ENCODE results near the gene SEMG1. TPM values are rescaled to one million over a fixed set of nuclear protein-coding genes. Genes with fewer than 3 reads are reported as not detected.

The SEMG1 gene
- total RNA-seq, 1 donor from 2014 or later, result not detected

DNA sequence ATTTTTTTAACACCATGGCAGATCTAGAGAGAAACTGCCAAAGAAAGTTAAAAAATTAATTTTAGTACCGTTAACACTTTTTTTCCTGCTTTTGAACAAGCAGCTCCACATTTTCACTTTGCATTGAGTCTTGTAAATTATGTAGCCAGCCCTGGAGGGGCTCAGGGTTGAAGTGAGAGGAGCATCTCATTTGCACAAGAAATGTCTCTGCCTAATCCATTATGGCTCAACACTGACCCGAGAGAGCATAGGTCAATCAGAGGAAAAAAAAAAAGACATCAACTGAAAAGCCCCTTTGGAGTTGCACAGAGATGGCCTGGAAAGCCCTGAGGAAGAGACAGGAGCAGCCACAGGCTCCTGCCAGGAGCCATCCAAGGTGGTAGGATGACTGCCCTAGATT, 51.8 kb downstream of the SEMG1 start:
- H3K4me3 ChIP-seq, result no peak overlapping the region
- no peaks in the 10 kb centered on the region for H3K27me3 ChIP-seq
- peaks cover 6% of the 10 kb centered on the region for H3K27me3 Mint-ChIP-seq (ENCODE audit: insufficient read depth, low read depth)
- no peaks in the 10 kb centered on the region for H4K20me1 ChIP-seq (ENCODE audit: low read depth)
- H3K9ac ChIP-seq, result no peak overlapping the region
- peak; percentile 50 for DNase-seq (ENCODE audit: low spot score)
- H3K4me3 Mint-ChIP-seq, result no peak overlapping the region
- no peak overlapping the region for H3K27ac ChIP-seq
- H3K4me1 Mint-ChIP-seq, result peaks cover 38% of the 10 kb centered on the region
- H3K27ac Mint-ChIP-seq, result peak overlapping the region; percentile 81
- H3K4me1 ChIP-seq, result peaks cover 12% of the 10 kb centered on the region
- H3K9me3 ChIP-seq (ENCODE audit: low read depth), result no peaks in the 10 kb centered on the region
- peak overlapping the region; percentile 63 for H3K4me2 ChIP-seq
- no peak for TF ChIP-seq EZH2phosphoT487 (IDR thresholded peaks at IDR 0.05)
- TF ChIP-seq, protein P1, sequence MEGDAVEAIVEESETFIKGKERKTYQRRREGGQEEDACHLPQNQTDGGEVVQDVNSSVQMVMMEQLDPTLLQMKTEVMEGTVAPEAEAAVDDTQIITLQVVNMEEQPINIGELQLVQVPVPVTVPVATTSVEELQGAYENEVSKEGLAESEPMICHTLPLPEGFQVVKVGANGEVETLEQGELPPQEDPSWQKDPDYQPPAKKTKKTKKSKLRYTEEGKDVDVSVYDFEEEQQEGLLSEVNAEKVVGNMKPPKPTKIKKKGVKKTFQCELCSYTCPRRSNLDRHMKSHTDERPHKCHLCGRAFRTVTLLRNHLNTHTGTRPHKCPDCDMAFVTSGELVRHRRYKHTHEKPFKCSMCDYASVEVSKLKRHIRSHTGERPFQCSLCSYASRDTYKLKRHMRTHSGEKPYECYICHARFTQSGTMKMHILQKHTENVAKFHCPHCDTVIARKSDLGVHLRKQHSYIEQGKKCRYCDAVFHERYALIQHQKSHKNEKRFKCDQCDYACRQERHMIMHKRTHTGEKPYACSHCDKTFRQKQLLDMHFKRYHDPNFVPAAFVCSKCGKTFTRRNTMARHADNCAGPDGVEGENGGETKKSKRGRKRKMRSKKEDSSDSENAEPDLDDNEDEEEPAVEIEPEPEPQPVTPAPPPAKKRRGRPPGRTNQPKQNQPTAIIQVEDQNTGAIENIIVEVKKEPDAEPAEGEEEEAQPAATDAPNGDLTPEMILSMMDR (IDR thresholded peaks at IDR 0.05), result no peak
- TF ChIP-seq EZH2 (IDR thresholded peaks at IDR 0.05), result no peak
- no peak overlapping the region for H2AFZ ChIP-seq (replicated peaks)
- no peaks in the 10 kb centered on the region for H3F3A ChIP-seq (ENCODE audit: low read depth)
- no peaks in the 10 kb centered on the region for H3K36me3 Mint-ChIP-seq
- no peaks in the 10 kb centered on the region for H3K36me3 ChIP-seq
- H3K9me3 Mint-ChIP-seq, result no peaks in the 10 kb centered on the region
- H3K79me2 ChIP-seq (ENCODE audit: low read depth), result no peaks in the 10 kb centered on the region

Other genes starting within 250 kb of the SEMG1 start
- 27.3 and 51.8 TPM in 2 replicates for gene TOMM34, start 246.6 kb upstream of the SEMG1 start, total RNA-seq (ENCODE audit: low replicate concordance)
- 32.7 and 46.1 TPM in 2 replicates for gene STK4, start 240.5 kb upstream of the SEMG1 start, total RNA-seq (ENCODE audit: low replicate concordance)
- 0.03 TPM in 1 of 2 replicates, not detected in the other for gene KCNS1, start 105.9 kb upstream of the SEMG1 start, total RNA-seq (ENCODE audit: low replicate concordance)
- not detected in 2 replicates for gene WFDC5, start 91.9 kb upstream of the SEMG1 start, total RNA-seq (ENCODE audit: low replicate concordance)
- not detected in 2 replicates for gene WFDC12, start 82.6 kb upstream of the SEMG1 start, total RNA-seq (ENCODE audit: low replicate concordance)
- not detected in 2 replicates for gene PI3, start 32.1 kb upstream of the SEMG1 start, total RNA-seq (ENCODE audit: low replicate concordance)
- gene SEMG2, start 14.3 kb downstream of the SEMG1 start, total RNA-seq (ENCODE audit: low replicate concordance), result not detected in 2 replicates
- gene SLPI, start 47.5 kb downstream of the SEMG1 start, total RNA-seq (ENCODE audit: low replicate concordance), result not detected in 2 replicates
- gene RBPJL, start 99.8 kb downstream of the SEMG1 start, total RNA-seq (ENCODE audit: low replicate concordance), result not detected in 2 replicates
- 0.06 TPM in 1 of 2 replicates, not detected in the other for gene MATN4, start 101.3 kb downstream of the SEMG1 start, total RNA-seq (ENCODE audit: low replicate concordance)
- 19.3 and 27.6 TPM in 2 replicates for gene SDC4, start 141.4 kb downstream of the SEMG1 start, total RNA-seq (ENCODE audit: low replicate concordance)
- 10.5 and 21.5 TPM in 2 replicates for gene SYS1, start 156.1 kb downstream of the SEMG1 start, total RNA-seq (ENCODE audit: low replicate concordance)
- gene TP53TG5, start 171.3 kb downstream of the SEMG1 start, total RNA-seq (ENCODE audit: low replicate concordance), result 0.06 TPM in 1 of 2 replicates, not detected in the other
- gene DBNDD2, start 201.3 kb downstream of the SEMG1 start, total RNA-seq (ENCODE audit: low replicate concordance), result 10.2 and 15.1 TPM in 2 replicates
- 24.5 and 57.3 TPM in 2 replicates for gene PIGT, start 209.1 kb downstream of the SEMG1 start, total RNA-seq (ENCODE audit: low replicate concordance)

Measured in neural progenitor cell (in vitro differentiated cells).